Testis (tissue), 3 donors: Measurements from ENCODE around the gene RALGPS1. TPM values are rescaled to one million over a fixed set of nuclear protein-coding genes. Genes with fewer than 3 reads are reported as not detected.

ENCODE experiments used
- DNase-seq: peaks from one replicate; pipeline ENCODE4 v3.0.0-alpha.2; 2019
- H3K27ac ChIP-seq, 2 donors: fragments of 200-600 bp; sonication (generic); one replicate each; pipeline ENCODE4 v1.5.1; 2019
- H3K27me3 ChIP-seq: fragments of 200-600 bp; sonication (generic); one replicate; pipeline ENCODE4 v1.5.1; 2019
- H3K36me3 ChIP-seq: fragments of 200-600 bp; sonication (generic); one replicate; pipeline ENCODE4 v1.5.1; 2017; ENCODE audit warnings: low read depth; ENCODE audit errors: missing control alignments
- H3K4me1 ChIP-seq: fragments of 200-600 bp; sonication (generic); one replicate; pipeline ENCODE4 v1.5.1; 2019
- H3K4me3 ChIP-seq, 2 donors: fragments of 200-600 bp; sonication (generic); one replicate each; pipeline ENCODE4 v1.5.1; 2017 to 2019
- H3K9me3 ChIP-seq: fragments of 200-600 bp; sonication (generic); one replicate; pipeline ENCODE4 v1.5.1; 2017
- POLR2A ChIP-seq: fragments of 450-650 bp; IDR thresholded peaks from one replicate; pipeline ENCODE4 v1.6.1; 2017; ENCODE audit warnings: antibody characterized with exemption, mild to moderate bottlenecking, moderate library complexity
- WGBS, 2 donors: methylation state at CpG; one replicate each; pipeline ENCODE4 v1.1.5; 2018; 5-methylcytosine and 5-hydroxymethylcytosine counted together
- intact Hi-C: fragments of 100-400 bp; cut with DNase I; formaldehyde crosslinking; loops from one replicate; pipeline ENCODE4 v1.15.1; 2023; ENCODE audit warnings: low total_unique reads
- polyA plus RNA-seq: library from polyadenylated mRNA; stranded (reverse); fragments of 350-450 nt; fragmentation: Illumina TruSeq; extraction: RNeasy Lipid Tissue Mini Kit (QIAGEN cat#74804); gene quantifications from one replicate; pipeline ENCODE4 v1.2.3, GENCODE V29; 2014; ENCODE audit warnings: low read depth, low replicate concordance; ENCODE audit not compliant: insufficient read depth
- total RNA-seq, 2 donors: library from RNA; depleted of rRNA; stranded (reverse); fragments of >200 nt; gene quantifications; one replicate each; pipeline ENCODE4 v1.2.3, GENCODE V29; 2016
- TF ChIP-seq, protein P1 (sequence below), 3 experiments: fragments of 450-650 bp in 2 of 3; fragments of 200-600 bp in 1 of 3; sonication (generic) in 1 of 3; IDR thresholded peaks; one replicate each; pipeline ENCODE4 v1.5.1; 2016 to 2019; ENCODE audit warnings: antibody characterized with exemption in 3 of 3, mild to moderate bottlenecking in 2 of 3, moderate library complexity in 1 of 3

Gene RALGPS1
- total and polyA plus RNA-seq, 3 donors from 2014 or later: 35.9 to 48.6 (median 36.9) TPM

DNA sequence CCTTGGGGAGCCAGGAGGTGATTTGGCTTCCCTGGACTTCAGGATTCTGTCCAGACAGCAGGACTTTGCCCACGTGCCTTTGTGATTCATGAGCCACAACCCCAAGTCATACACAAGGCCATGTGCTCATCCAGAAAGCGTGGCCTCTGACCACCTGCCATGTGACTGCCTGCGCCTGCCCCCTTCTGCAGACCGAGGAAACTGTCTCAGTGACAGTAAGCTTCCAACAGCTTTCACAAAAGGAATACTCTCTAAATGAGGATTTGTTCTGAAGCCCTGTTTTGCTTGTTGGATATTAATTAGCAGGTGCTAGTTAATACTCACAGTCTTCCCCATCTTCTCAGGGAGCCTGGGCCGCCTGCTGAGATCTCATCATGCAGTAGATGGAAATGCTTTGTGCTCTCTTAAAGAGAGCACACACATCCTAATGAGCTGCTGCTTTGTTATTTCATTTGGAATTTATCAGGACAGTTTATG lies 244.8 kb downstream of the RALGPS1 start:
- no peak overlapping the region for H3K27ac ChIP-seq
- WGBS, 2 donors: 65 to 90% methylated on average over 3 to 5 of the region's 5 CpGs
- intact Hi-C loops: no loop called here

DNA sequence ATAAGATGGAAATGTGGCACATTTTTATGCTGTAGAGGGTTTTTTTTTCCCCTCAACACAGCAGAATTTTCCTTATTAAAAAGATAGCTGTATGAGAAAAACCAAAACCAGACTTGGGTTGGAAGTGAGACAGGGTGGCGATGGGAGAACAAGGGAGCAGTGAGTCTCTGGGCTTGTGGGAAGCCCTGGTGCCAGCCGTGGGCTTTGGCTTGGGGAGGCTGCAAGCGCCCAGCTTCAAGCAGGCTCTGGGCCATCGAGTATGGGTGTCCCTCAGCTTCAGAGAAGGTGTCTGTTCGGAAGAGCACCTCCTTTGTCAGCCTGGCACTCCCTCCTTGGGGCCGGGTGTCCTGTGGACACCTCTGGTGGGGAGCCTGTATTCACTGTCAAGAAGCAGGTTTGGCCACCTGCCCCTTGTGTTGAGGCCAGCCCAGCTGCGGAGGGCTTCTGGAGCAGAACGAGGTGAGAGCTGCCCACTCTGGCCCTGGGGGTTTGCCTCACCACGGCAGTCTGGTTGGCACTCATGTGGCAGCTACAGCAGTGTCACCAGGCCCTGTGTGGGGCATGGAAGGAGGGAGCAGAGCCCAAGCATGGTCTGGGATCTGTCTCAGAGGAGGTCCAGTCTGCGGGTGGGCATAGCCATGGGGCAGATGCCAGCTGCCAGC lies 245.5 kb downstream of the RALGPS1 start:
- no peak overlapping the region for H3K27ac ChIP-seq
- intact Hi-C loops: no loop called here
- WGBS, 2 donors: 83 to 92% methylated on average over 5 to 10 of the region's 10 CpGs
- H3K4me1 ChIP-seq: peaks cover 1% of the 10 kb centered on the region
- DNase-seq: no peak
- H3K36me3 ChIP-seq: no peaks in the 10 kb centered on the region
- TF ChIP-seq, protein P1, sequence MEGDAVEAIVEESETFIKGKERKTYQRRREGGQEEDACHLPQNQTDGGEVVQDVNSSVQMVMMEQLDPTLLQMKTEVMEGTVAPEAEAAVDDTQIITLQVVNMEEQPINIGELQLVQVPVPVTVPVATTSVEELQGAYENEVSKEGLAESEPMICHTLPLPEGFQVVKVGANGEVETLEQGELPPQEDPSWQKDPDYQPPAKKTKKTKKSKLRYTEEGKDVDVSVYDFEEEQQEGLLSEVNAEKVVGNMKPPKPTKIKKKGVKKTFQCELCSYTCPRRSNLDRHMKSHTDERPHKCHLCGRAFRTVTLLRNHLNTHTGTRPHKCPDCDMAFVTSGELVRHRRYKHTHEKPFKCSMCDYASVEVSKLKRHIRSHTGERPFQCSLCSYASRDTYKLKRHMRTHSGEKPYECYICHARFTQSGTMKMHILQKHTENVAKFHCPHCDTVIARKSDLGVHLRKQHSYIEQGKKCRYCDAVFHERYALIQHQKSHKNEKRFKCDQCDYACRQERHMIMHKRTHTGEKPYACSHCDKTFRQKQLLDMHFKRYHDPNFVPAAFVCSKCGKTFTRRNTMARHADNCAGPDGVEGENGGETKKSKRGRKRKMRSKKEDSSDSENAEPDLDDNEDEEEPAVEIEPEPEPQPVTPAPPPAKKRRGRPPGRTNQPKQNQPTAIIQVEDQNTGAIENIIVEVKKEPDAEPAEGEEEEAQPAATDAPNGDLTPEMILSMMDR (IDR thresholded peaks at IDR 0.05): no peak
- no peak for TF ChIP-seq POLR2A
- no peak overlapping the region for H3K4me3 ChIP-seq
- no peaks in the 10 kb centered on the region for H3K9me3 ChIP-seq
- no peaks in the 10 kb centered on the region for H3K27me3 ChIP-seq

More for the DNA sequence above, 244.8 kb downstream of the RALGPS1 start:
- Histone ChIP-seq H3K27me3 (no peaks in the 10 kb centered on the region), H3K36me3 (no peaks in the 10 kb centered on the region), H3K4me1 (peaks cover 9% of the 10 kb centered on the region), H3K9me3 (no peaks in the 10 kb centered on the region), H3K4me3 (no peak overlapping the region)
- TF ChIP-seq, protein P1 (IDR thresholded peaks at IDR 0.05): no peak
- no peak for TF ChIP-seq POLR2A
- peak; percentile 29 for DNase-seq

DNA sequence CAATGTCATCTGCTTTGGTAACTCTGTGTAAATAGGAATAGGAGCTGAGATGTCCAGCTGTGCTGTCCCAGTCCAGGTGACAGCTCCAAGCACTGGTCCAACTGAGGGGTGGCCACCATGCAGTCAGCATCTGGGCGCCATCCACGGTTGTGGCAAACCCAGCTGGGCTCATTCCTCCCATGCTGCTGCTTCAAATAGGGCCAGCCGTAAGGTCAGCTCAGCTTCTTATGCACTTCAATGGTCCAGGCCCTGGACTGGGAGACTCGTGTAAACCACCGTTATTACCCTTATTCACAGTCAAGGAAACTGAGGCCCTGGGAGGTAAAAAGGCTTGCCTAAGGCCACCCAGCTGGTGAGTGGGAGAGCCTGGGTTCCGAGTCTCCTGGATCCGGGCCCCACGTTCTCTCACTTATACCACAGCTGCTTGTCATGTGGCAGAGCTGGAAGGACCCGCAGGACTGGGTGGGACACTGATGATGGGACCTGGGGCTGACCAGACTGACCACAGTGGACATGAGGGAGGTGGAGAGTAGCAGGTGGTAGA lies 246.6 kb downstream of the RALGPS1 start:
- WGBS, 2 donors: 89 to 96% methylated on average over 9 of the region's 9 CpGs
- TF ChIP-seq, protein P1 (IDR thresholded peaks at IDR 0.05): no peak
- TF ChIP-seq POLR2A: no peak
- Histone ChIP-seq H3K36me3 (no peaks in the 10 kb centered on the region), H3K27ac (no peak overlapping the region), H3K27me3 (no peaks in the 10 kb centered on the region), H3K4me3 (no peak overlapping the region), H3K4me1 (no peaks in the 10 kb centered on the region), H3K9me3 (no peaks in the 10 kb centered on the region)
- DNase-seq: peak; percentile 10
- intact Hi-C loops: no loop called here

DNA sequence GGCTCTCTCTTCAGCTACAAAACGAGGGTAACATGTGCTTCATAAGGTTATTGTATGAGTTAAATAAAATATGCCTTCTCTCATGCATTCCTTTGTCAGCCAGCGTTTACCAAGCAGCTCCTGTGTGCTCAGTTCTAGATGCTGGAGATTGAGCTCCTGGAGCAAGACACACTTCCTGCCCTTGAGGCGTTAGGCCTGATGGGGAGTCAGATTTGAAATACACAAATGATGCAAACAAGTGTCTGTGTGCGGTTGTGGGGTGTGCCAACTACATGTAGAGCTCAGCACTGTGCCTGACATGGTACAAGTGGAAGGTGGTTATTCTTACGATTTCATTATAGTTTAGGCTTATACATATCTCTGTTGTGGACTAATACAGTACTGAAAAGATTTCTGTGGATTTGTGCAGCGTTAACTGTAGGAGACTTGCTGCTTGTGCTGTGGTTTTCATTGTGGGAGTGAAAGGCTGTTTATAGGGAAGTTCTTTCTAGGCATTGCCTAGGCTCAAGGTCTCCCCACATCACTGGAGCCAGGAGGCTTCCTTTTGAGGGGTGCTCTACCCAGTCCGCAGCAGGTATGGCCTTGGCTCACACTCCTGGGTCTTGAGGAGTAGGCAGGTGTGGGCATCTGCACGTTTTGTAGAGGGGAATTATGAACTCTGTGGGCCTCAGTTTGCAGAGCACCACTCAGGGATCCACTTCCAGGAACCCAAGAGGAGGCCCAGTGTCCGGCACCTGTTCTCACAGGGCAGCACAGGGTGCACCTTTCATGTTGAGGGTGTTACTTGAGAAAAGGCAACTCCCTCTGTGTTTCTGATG lies 247.7 kb downstream of the RALGPS1 start:
- Histone ChIP-seq H3K27ac (no peak overlapping the region), H3K4me3 (no peak overlapping the region), H3K9me3 (no peaks in the 10 kb centered on the region), H3K27me3 (no peaks in the 10 kb centered on the region), H3K4me1 (no peaks in the 10 kb centered on the region), H3K36me3 (no peaks in the 10 kb centered on the region)
- peak; percentile 12 for DNase-seq
- TF ChIP-seq POLR2A: no peak
- TF ChIP-seq, protein P1 (IDR thresholded peaks at IDR 0.05): no peak
- intact Hi-C loops: no loop called here
- WGBS, 2 donors: 69% methylated on average over 9 of the region's 9 CpGs
